Measurements from ENCODE around the gene CCDC110. TPM values are rescaled to one million over a fixed set of nuclear protein-coding genes. Genes with fewer than 3 reads are reported as not detected.

CCDC110 gene
- total RNA-seq, 2 donors from 2014 or later, result 0.26 to 0.80 TPM

GRCh38 chr4:185479507-185479971, 8.0 kb upstream of the CCDC110 start:
- Mint-ChIP-seq H3K4me1 (peaks cover 26% of the 10 kb centered on the region), H3K36me3 (ENCODE audit: low read depth) (no peaks in the 10 kb centered on the region), H3K9me3 (no peaks in the 10 kb centered on the region), H3K27ac (no peak overlapping the region), H3K27me3 (ENCODE audit: insufficient read depth) (peaks cover 94% of the 10 kb centered on the region), H3K4me3 (no peak overlapping the region)
- no peak for DNase-seq
- TF ChIP-seq CTCF (conservative IDR thresholded peaks at IDR 0.05), result no peak
- no peak overlapping the region for H3K4me3 ChIP-seq (ENCODE audit: low read length)
- no peaks in the 10 kb centered on the region for H3K9me3 ChIP-seq (ENCODE audit: control insufficient read depth, low read length)
- 81 to 83% methylated on average over 1 of the region's 1 CpG for WGBS, 2 experiments (ENCODE audit: insufficient coverage in 1 of 2, insufficient read length in 1 of 2)
- H3K4me1 ChIP-seq (ENCODE audit: control insufficient read depth, insufficient read depth, low read length), result peaks cover 4% of the 10 kb centered on the region
- no peaks in the 10 kb centered on the region for H3K36me3 ChIP-seq (ENCODE audit: control insufficient read depth, insufficient read depth, low read length)
- H3K9ac ChIP-seq (ENCODE audit: extremely low read depth, low read length, poor library complexity, severe bottlenecking), result no peak overlapping the region
- no peak overlapping the region for H3K27ac ChIP-seq (ENCODE audit: low read depth, low read length)
- H3K27me3 ChIP-seq (ENCODE audit: control insufficient read depth, insufficient read depth, low read length, poor library complexity, severe bottlenecking), result peaks cover 78% of the 10 kb centered on the region

DNA sequence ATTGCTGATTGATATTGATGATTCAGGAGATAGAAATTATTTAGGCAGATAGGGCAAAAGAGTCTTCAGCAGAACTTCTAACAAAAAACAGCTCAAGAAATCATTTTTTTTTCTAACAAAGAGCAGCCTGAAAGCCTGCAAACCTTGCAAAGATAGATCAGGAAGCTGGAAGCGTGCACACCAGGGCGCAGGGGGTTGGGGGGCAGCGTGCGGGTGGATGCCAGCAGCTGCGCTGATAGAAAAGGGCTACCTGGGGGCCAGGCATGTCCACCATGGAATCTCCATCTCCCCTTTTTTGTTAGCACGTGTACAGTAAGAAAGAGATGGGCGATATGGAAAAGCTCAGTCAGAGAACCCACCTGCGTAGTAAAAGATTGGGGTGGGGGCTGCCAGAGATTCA, 1.7 kb upstream of the CCDC110 start:
- Histone ChIP-seq H3K9me3 (ENCODE audit: control insufficient read depth, low read length) (no peaks in the 10 kb centered on the region), H3K36me3 (ENCODE audit: control insufficient read depth, insufficient read depth, low read length) (no peaks in the 10 kb centered on the region), H3K9ac (ENCODE audit: extremely low read depth, low read length, poor library complexity, severe bottlenecking) (no peak overlapping the region), H3K27me3 (ENCODE audit: control insufficient read depth, insufficient read depth, low read length, poor library complexity, severe bottlenecking) (peaks cover 65% of the 10 kb centered on the region), H3K4me3 (ENCODE audit: low read length) (no peak overlapping the region), H3K4me1 (ENCODE audit: control insufficient read depth, insufficient read depth, low read length) (no peaks in the 10 kb centered on the region), H3K27ac (ENCODE audit: low read depth, low read length) (no peak overlapping the region)
- Mint-ChIP-seq H3K4me1 (no peaks in the 10 kb centered on the region), H3K9me3 (no peaks in the 10 kb centered on the region), H3K4me3 (no peak overlapping the region), H3K36me3 (ENCODE audit: low read depth) (no peaks in the 10 kb centered on the region), H3K27ac (no peak overlapping the region), H3K27me3 (ENCODE audit: insufficient read depth) (peaks cover 78% of the 10 kb centered on the region)
- 93 to 96% methylated on average over 8 of the region's 8 CpGs for WGBS, 2 experiments (ENCODE audit: insufficient coverage in 1 of 2, insufficient read length in 1 of 2)
- TF ChIP-seq CTCF (conservative IDR thresholded peaks at IDR 0.05), result no peak
- no peak for DNase-seq

- H3K4me3 ChIP-seq (ENCODE audit: low read length), result peak overlapping the region; percentile 77
- Mint-ChIP-seq H3K9me3 (no peaks in the 10 kb centered on the region), H3K36me3 (ENCODE audit: low read depth) (no peaks in the 10 kb centered on the region), H3K27me3 (ENCODE audit: insufficient read depth) (peaks cover 78% of the 10 kb centered on the region), H3K4me3 (peak overlapping the region; percentile 65), H3K27ac (no peak overlapping the region), H3K4me1 (no peaks in the 10 kb centered on the region)
- no peak for DNase-seq
- H3K27me3 ChIP-seq (ENCODE audit: control insufficient read depth, insufficient read depth, low read length, poor library complexity, severe bottlenecking), result peaks cover 65% of the 10 kb centered on the region
- no peak overlapping the region for H3K9ac ChIP-seq (ENCODE audit: extremely low read depth, low read length, poor library complexity, severe bottlenecking)
- TF ChIP-seq CTCF (conservative IDR thresholded peaks at IDR 0.05), result no peak
- H3K4me1 ChIP-seq (ENCODE audit: control insufficient read depth, insufficient read depth, low read length), result no peaks in the 10 kb centered on the region
- no peaks in the 10 kb centered on the region for H3K9me3 ChIP-seq (ENCODE audit: control insufficient read depth, low read length)
- 53 to 60% methylated on average over 6 to 9 of the region's 10 CpGs for WGBS, 2 experiments (ENCODE audit: insufficient coverage in 1 of 2, insufficient read length in 1 of 2)
- H3K36me3 ChIP-seq (ENCODE audit: control insufficient read depth, insufficient read depth, low read length), result no peaks in the 10 kb centered on the region
- H3K27ac ChIP-seq (ENCODE audit: low read depth, low read length), result no peak overlapping the region
Measured at GRCh38 chr4:185472103-185472542, 590 bp upstream of the CCDC110 start.
